GM13976 (cell line): ENCODE results near the gene HNRNPA0.

Experiments used
- DNase-seq: peaks from one replicate; pipeline ENCODE4 v3.0.0; 2012; ENCODE audit warnings: low spot score
- in situ Hi-C: fragments of 300-500 bp; cut with MboI; formaldehyde crosslinking; loops from one replicate; pipeline ENCODE4 v1.12.0; 2022; ENCODE audit warnings: low sequenced_read_pairs, mixed read lengths, inconsistent platforms; ENCODE audit not compliant: unreplicated experiment
- TF ChIP-seq, protein P1 (sequence below): IDR thresholded peaks from 2 replicates; pipeline ENCODE4 v1.5.1; 2012; ENCODE audit warnings: borderline replicate concordance, mild to moderate bottlenecking; ENCODE audit not compliant: insufficient read depth; ENCODE audit errors: extremely low read depth, missing control alignments, control extremely low read depth

The HNRNPA0 gene

DNA sequence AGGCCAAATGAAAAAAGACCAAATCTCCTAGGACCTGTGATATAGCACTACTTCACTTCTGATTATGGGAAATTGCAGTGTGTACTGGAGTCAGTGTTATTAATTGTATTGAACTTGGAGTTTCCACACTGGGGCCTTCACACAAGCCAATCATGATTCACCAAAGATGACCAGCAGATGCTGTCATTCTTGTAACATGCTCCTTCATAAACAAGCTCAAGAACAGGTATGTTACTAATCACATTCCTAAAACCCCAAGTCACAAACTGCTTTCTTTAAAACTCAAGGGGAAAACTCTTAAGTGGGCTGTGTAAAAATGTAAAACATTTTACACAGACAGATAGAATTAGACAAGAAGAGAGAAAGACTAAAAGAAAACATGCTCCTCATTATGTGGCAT lies 23.8 kb downstream of the HNRNPA0 start:
- DNase-seq = no peak
- in situ Hi-C loops = no loop called here
- TF ChIP-seq, protein P1, sequence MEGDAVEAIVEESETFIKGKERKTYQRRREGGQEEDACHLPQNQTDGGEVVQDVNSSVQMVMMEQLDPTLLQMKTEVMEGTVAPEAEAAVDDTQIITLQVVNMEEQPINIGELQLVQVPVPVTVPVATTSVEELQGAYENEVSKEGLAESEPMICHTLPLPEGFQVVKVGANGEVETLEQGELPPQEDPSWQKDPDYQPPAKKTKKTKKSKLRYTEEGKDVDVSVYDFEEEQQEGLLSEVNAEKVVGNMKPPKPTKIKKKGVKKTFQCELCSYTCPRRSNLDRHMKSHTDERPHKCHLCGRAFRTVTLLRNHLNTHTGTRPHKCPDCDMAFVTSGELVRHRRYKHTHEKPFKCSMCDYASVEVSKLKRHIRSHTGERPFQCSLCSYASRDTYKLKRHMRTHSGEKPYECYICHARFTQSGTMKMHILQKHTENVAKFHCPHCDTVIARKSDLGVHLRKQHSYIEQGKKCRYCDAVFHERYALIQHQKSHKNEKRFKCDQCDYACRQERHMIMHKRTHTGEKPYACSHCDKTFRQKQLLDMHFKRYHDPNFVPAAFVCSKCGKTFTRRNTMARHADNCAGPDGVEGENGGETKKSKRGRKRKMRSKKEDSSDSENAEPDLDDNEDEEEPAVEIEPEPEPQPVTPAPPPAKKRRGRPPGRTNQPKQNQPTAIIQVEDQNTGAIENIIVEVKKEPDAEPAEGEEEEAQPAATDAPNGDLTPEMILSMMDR = no peak

GRCh38 chr5:137728048-137728447 lies 26.1 kb downstream of the HNRNPA0 start:
- in situ Hi-C loops = no loop called here

DNA sequence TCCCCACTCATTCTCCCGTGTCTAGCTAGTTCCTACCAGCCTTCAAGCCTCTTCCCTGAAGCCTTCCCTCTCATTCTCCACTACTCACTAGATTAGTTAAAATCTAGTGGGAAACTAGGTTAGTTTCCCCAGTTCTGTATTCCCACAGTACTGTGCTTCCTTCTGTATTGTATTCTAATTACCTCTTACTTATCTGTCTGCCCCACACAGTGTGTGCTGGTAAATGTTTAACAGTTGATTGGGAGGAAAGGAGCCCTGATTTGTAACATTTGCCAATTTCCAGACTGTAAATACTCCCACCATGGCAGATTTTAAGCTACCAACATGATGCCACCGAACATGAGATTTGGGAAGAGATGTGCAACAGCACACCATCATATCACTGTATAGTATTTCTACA lies 26.5 kb downstream of the HNRNPA0 start:
- in situ Hi-C loops = no loop called here
- DNase-seq = no peak
- TF ChIP-seq, protein P1 = no peak

More at GRCh38 chr5:137728048-137728447, 26.1 kb downstream of the HNRNPA0 start:
- DNase-seq = no peak
- TF ChIP-seq, protein P1 = no peak

DNA sequence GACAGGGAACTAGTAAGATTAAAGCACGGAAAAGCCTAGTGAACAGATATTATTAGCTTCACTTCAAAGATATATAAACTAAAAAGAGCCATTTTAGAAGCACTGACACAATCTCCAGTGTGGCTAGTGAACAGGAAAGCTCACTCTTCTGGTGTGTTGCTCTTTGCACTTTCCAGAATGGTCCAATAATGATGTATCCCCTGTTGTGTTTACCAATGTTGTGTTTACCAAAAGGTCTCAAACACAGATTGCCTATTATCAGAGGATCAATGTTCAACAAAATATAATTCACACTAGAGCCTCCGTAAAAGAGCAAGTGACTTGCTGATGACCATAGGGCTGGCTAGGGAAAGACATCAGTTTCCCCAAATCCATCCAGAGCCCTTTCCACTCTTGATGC lies 29.9 kb downstream of the HNRNPA0 start:
- in situ Hi-C loops = no loop called here
- no peak for DNase-seq
- TF ChIP-seq, protein P1 = no peak

DNA sequence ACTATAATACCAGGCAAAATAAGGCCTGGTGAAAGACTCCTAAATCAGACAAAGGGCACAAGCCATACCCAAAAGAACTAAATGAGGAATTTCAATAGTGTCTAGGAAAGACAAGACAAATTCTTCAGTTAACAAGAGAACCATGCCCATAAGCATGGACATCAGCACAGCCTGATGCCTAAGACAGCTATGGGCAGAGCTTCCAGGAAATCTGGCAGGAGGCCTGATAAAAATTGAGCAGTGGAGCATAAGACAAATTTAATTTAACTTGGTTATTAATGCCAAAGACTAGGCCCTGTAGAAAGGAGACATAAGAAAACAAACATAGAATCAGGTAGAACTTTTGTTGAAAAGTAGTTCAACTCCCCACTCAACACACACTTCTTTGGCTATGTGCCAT lies 35.6 kb downstream of the HNRNPA0 start:
- in situ Hi-C loops = no loop called here
- TF ChIP-seq, protein P1 = no peak
- no peak for DNase-seq

- no peak for DNase-seq
- TF ChIP-seq, protein P1 = no peak
- in situ Hi-C loops = no loop called here
These were observed 37.8 kb downstream of the HNRNPA0 start for GRCh38 chr5:137716337-137716736.

- DNase-seq = no peak
- TF ChIP-seq, protein P1 = no peak
- in situ Hi-C loops = no loop called here
These were observed 38.7 kb downstream of the HNRNPA0 start for GRCh38 chr5:137715456-137715855.
